Measurements from ENCODE around the gene NECAB2.

- TF ChIP-seq ZNF274 (IDR thresholded peaks at IDR 0.05; ENCODE audit: low read depth, low read length) = no peak
- TF ChIP-seq SUZ12 (IDR thresholded peaks at IDR 0.05; ENCODE audit: extremely low read depth, insufficient read depth, insufficient read length) = no peak
These were observed 39.9 kb downstream of the NECAB2 start for GRCh38 chr16:84007965-84008364.
